H1 (cell line): Measurements from ENCODE around the gene PDC. TPM values are rescaled to one million over a fixed set of nuclear protein-coding genes. Genes with fewer than 3 reads are reported as not detected.

Source experiments
- CTCF ChIA-PET: fragments of 300-600 bp; sonication (Branson Sonifier 250); formaldehyde crosslinking; loops from one replicate; lab custom pipeline; 2021; ENCODE audit not compliant: partially characterized antibody; lab: Charles Lee
- POLR2A ChIA-PET: fragments of 300-600 bp; sonication (Branson Sonifier 250); formaldehyde crosslinking; loops from one replicate; lab custom pipeline; 2021; ENCODE audit warnings: inconsistent platforms; ENCODE audit not compliant: partially characterized antibody; lab: Charles Lee
- DNase-seq, 2 experiments: peaks; one replicate each; pipeline versions ENCODE4 v3.0.0 to v3.0.0-alpha.2; 2010 to 2022; ENCODE audit warnings: low spot score in 2 of 2, low read depth in 1 of 2, mixed read lengths in 1 of 2
- FAIRE-seq: peaks from 2 replicates; lab custom pipeline; 2011; peaks lifted over from hg19 to GRCh38; lab: Jason Lieb, UNC
- H2AFZ ChIP-seq: 2 replicates; pipeline ENCODE4 v1.8.1; 2012; ENCODE audit warnings: low read length, inconsistent platforms
- H2AK5ac ChIP-seq: 2 replicates; pipeline ENCODE4 v1.6.1; 2013; ENCODE audit warnings: low read depth, low read length
- H2BK120ac ChIP-seq: replicated peaks from 2 replicates; pipeline ENCODE3; 2013; ENCODE audit warnings: low read depth, low read length, inconsistent platforms
- H2BK12ac ChIP-seq: 2 replicates; pipeline ENCODE4 v1.6.1; 2013; ENCODE audit warnings: low read depth, low read length
- H2BK15ac ChIP-seq: 2 replicates; pipeline ENCODE4 v1.6.1; 2013; ENCODE audit warnings: low read length
- H2BK20ac ChIP-seq: 2 replicates; pipeline ENCODE4 v1.6.1; 2013; ENCODE audit warnings: low read length
- H2BK5ac ChIP-seq: 2 replicates; pipeline ENCODE4 v1.6.1; 2013; ENCODE audit warnings: low read depth, low read length
- H3K14ac ChIP-seq: 2 replicates; pipeline ENCODE4 v1.6.1; 2013; ENCODE audit warnings: inconsistent platforms; ENCODE audit not compliant: insufficient read length
- H3K18ac ChIP-seq: 2 replicates; pipeline ENCODE4 v1.6.1; 2013; ENCODE audit warnings: low read length; ENCODE audit errors: extremely low read depth
- H3K23ac ChIP-seq: 2 replicates; pipeline ENCODE4 v1.6.1; 2013; ENCODE audit warnings: inconsistent platforms; ENCODE audit not compliant: insufficient read length
- H3K23me2 ChIP-seq: 2 replicates; pipeline ENCODE4 v1.6.1; 2013; ENCODE audit warnings: low read depth, low read length
- H3K27ac ChIP-seq: 2 replicates; pipeline ENCODE4 v1.6.1; 2011; ENCODE audit warnings: low read depth, low read length, inconsistent platforms
- H3K27me3 ChIP-seq, 4 experiments: replicated peaks in 1 of 4; 1 replicate in 1 of 4; 2 replicates in 3 of 4; pipeline versions ENCODE4 v1.6.1 to v1.8.1; 2011 to 2013; ENCODE audit warnings: low read length in 3 of 4, mild to moderate bottlenecking in 3 of 4, inconsistent platforms in 2 of 4, mixed read lengths in 2 of 4, moderate library complexity in 1 of 4; ENCODE audit not compliant: control insufficient read depth in 3 of 4, insufficient read depth in 3 of 4; ENCODE audit errors: extremely low read depth in 1 of 4
- H3K36me3 ChIP-seq, 4 experiments: 2 replicates each; pipeline versions ENCODE4 v1.6.1 to v1.8.1; 2011 to 2013; ENCODE audit warnings: mild to moderate bottlenecking in 4 of 4, low read length in 3 of 4, moderate library complexity in 2 of 4, control low read depth in 1 of 4, inconsistent platforms in 1 of 4; ENCODE audit not compliant: insufficient read depth in 4 of 4, control insufficient read depth in 2 of 4
- H3K4ac ChIP-seq: replicated peaks from 2 replicates; pipeline ENCODE3; 2013; ENCODE audit warnings: low read length, low read depth, mixed read lengths, inconsistent platforms; ENCODE audit not compliant: insufficient read length
- H3K4me1 ChIP-seq, 4 experiments: replicated peaks in 1 of 4; 1 replicate in 1 of 4; 2 replicates in 3 of 4; pipeline versions ENCODE4 v1.6.1 to v1.8.1; 2011 to 2013; ENCODE audit warnings: low read length in 3 of 4, inconsistent platforms in 2 of 4, mixed read lengths in 1 of 4; ENCODE audit not compliant: insufficient read depth in 4 of 4, control insufficient read depth in 3 of 4
- H3K4me2 ChIP-seq, 2 experiments: 2 replicates each; pipeline versions ENCODE4 v1.6.1 to v1.8.1; 2011 to 2013; ENCODE audit warnings: low read depth in 2 of 2, low read length in 2 of 2, control low read depth in 1 of 2, inconsistent platforms in 1 of 2, mild to moderate bottlenecking in 1 of 2; ENCODE audit not compliant: insufficient read depth in 1 of 2
- H3K4me3 ChIP-seq, 4 experiments: fragments of 200-600, 300-600 bp in 1 of 4; sonication (generic), shearing (Covaris generic), sonication (Bioruptor Twin) in 1 of 4; 2 replicates each; pipeline versions ENCODE4 v1.5.1 to v1.8.1; 2011 to 2016; ENCODE audit warnings: low read length in 4 of 4, low read depth in 3 of 4, control low read depth in 2 of 4, inconsistent platforms in 2 of 4, mild to moderate bottlenecking in 2 of 4, mixed read lengths in 1 of 4, moderate library complexity in 1 of 4; ENCODE audit not compliant: insufficient read depth in 2 of 4; ENCODE audit errors: extremely low read depth in 1 of 4
- H3K56ac ChIP-seq: replicated peaks from 2 replicates; pipeline ENCODE3; 2013; ENCODE audit warnings: low read depth, mild to moderate bottlenecking, mixed read lengths, low read length, inconsistent platforms; ENCODE audit not compliant: insufficient read length
- H3K79me1 ChIP-seq: 2 replicates; pipeline ENCODE4 v1.6.1; 2013; ENCODE audit warnings: low read depth, low read length, control low read depth
- H3K79me2 ChIP-seq, 2 experiments: 2 replicates each; pipeline versions ENCODE4 v1.6.1 to v1.8.1; 2012 to 2013; ENCODE audit warnings: low read length in 2 of 2, mild to moderate bottlenecking in 2 of 2, inconsistent platforms in 1 of 2; ENCODE audit not compliant: insufficient read depth in 2 of 2, control insufficient read depth in 1 of 2
- H3K9ac ChIP-seq, 4 experiments: replicated peaks in 1 of 4; 1 replicate in 1 of 4; 2 replicates in 3 of 4; pipeline versions ENCODE4 v1.6.1 to v1.8.1; 2011 to 2013; ENCODE audit warnings: low read depth in 3 of 4, low read length in 3 of 4, control low read depth in 2 of 4, mild to moderate bottlenecking in 2 of 4, moderate library complexity in 2 of 4, inconsistent platforms in 1 of 4; ENCODE audit errors: extremely low read depth in 1 of 4
- H3K9me3 ChIP-seq, 2 experiments: 2 replicates each; pipeline versions ENCODE4 v1.6.1 to v1.8.1; 2012 to 2013; ENCODE audit warnings: mild to moderate bottlenecking in 2 of 2, moderate library complexity in 2 of 2, control low read depth in 1 of 2, inconsistent platforms in 1 of 2, low read depth in 1 of 2, low read length in 1 of 2, mixed read lengths in 1 of 2; ENCODE audit not compliant: insufficient read depth in 2 of 2
- H4K20me1 ChIP-seq, 2 experiments: replicated peaks in 1 of 2; 2 replicates each; pipeline versions ENCODE3 to v1.8.1; 2011 to 2013; ENCODE audit warnings: inconsistent platforms in 2 of 2, low read length in 2 of 2, mild to moderate bottlenecking in 1 of 2; ENCODE audit not compliant: insufficient read depth in 2 of 2, control insufficient read depth in 1 of 2
- H4K5ac ChIP-seq: 2 replicates; pipeline ENCODE4 v1.6.1; 2013; ENCODE audit warnings: low read length, low read depth, mixed read lengths, inconsistent platforms; ENCODE audit not compliant: insufficient read length
- H4K8ac ChIP-seq: 2 replicates; pipeline ENCODE4 v1.8.0; 2013; ENCODE audit warnings: mild to moderate bottlenecking, moderate library complexity, low read length, inconsistent platforms; ENCODE audit not compliant: insufficient read depth; ENCODE audit errors: extremely low read depth
- H4K91ac ChIP-seq: replicated peaks from 2 replicates; pipeline ENCODE3; 2013; ENCODE audit warnings: low read length, mixed read lengths, inconsistent platforms; ENCODE audit not compliant: insufficient read length
- ASH2L ChIP-seq: fragments of 200-600, 300-600 bp; sonication (generic); IDR thresholded peaks from one replicate; pipeline ENCODE4 v1.7.1; 2017; ENCODE audit warnings: low read length
- CBX8 ChIP-seq: fragments of 300-800, 300-1000 bp; sonication (generic); IDR thresholded peaks from 2 replicates; pipeline ENCODE4 v1.7.1; 2016; ENCODE audit warnings: low read depth, low read length, borderline replicate concordance
- CHD1 ChIP-seq: IDR thresholded peaks from 2 replicates; pipeline ENCODE4 v1.6.1; 2012; ENCODE audit warnings: low read depth, low read length, improper control_type of control experiment
- CREB1 ChIP-seq: IDR thresholded peaks from 2 replicates; pipeline ENCODE4 v1.6.1; 2012; ENCODE audit warnings: inconsistent platforms
- HDAC2 ChIP-seq, 2 experiments: fragments of 300-600 bp in 1 of 2; sonication (generic) in 1 of 2; IDR thresholded peaks; 2 replicates each; pipeline ENCODE4 v1.6.1; 2011 to 2012; ENCODE audit warnings: low read depth in 2 of 2, low read length in 2 of 2, mild to moderate bottlenecking in 2 of 2, moderate library complexity in 2 of 2, borderline replicate concordance in 1 of 2, inconsistent platforms in 1 of 2
- KDM5A ChIP-seq: fragments of 200-600 bp; IDR thresholded peaks from 2 replicates; pipeline ENCODE4 v1.7.1; 2012; ENCODE audit warnings: mild to moderate bottlenecking, low read length, inconsistent platforms, mixed read lengths
- RXRA ChIP-seq: IDR thresholded peaks from 2 replicates; pipeline ENCODE4 v1.6.1; 2011; ENCODE audit warnings: low read depth, mild to moderate bottlenecking, low read length, moderate library complexity; ENCODE audit not compliant: insufficient read depth
- TBP ChIP-seq: IDR thresholded peaks from 2 replicates; pipeline ENCODE4 v1.6.1; 2011; ENCODE audit warnings: low read depth, low read length, improper control_type of control experiment
- TCF12 ChIP-seq: IDR thresholded peaks from 2 replicates; pipeline ENCODE4 v1.6.1; 2011; ENCODE audit warnings: low read depth, mild to moderate bottlenecking, low read length
- WGBS, 2 experiments: shearing (Covaris generic) in 1 of 2; methylation state at CpG; one replicate each; pipeline versions ENCODE4 v1.1.6 to v1.1.7; 2013 to 2015; ENCODE audit warnings: low lambda C conversion rate in 2 of 2, mixed read lengths in 2 of 2, inconsistent platforms in 1 of 2, low coverage in 1 of 2, missing lambda C conversion rate in 1 of 2; ENCODE audit not compliant: insufficient replicate concordance in 2 of 2, insufficient coverage in 1 of 2, insufficient read length in 1 of 2; ENCODE audit errors: extremely low coverage in 1 of 2, missing lambda C conversion rate in 1 of 2; 5-methylcytosine and 5-hydroxymethylcytosine counted together
- polyA plus RNA-seq, 7 experiments: library from polyadenylated mRNA; depleted of rRNA in 3 of 7; stranded (reverse) in 5 of 7; unstranded in 2 of 7; fragments of >200 nt in 5 of 7; fragments of 200-250 nt in 2 of 7; gene quantifications; 1 replicate in 5 of 7; 2 replicates in 1 of 7; 4 replicates in 1 of 7; pipeline versions ENCODE4 v1.2.1 to v1.2.3, GENCODE V29; 2011 to 2013; ENCODE audit warnings: missing spikeins in 2 of 7, mixed read lengths in 2 of 7
- total RNA-seq: library from RNA; stranded (reverse); fragmentation: NEBNext Ultra II Directional; extraction: Animal tissue kit (Norgen Biotek cat#: 25700); gene quantifications from 2 replicates; pipeline ENCODE4 v1.2.1, GENCODE V29; 2021
- TF ChIP-seq, protein P1 (sequence below): IDR thresholded peaks from 2 replicates; pipeline ENCODE4 v1.6.1; 2012; ENCODE audit warnings: low read length, inconsistent platforms
- TF ChIP-seq, protein P2 (sequence below): IDR thresholded peaks from 2 replicates; pipeline ENCODE4 v1.6.1; 2011; ENCODE audit warnings: low read depth, mild to moderate bottlenecking, low read length; ENCODE audit not compliant: insufficient read depth
- TF ChIP-seq, protein P3 (sequence below): IDR thresholded peaks from 2 replicates; pipeline ENCODE4 v1.6.1; 2012; ENCODE audit warnings: inconsistent platforms

Gene PDC
- total and polyA plus RNA-seq, 2 of the 8 experiments (the other 6 are each of a cell fraction or from before 2014, with no cell fraction given), result not detected

DNA sequence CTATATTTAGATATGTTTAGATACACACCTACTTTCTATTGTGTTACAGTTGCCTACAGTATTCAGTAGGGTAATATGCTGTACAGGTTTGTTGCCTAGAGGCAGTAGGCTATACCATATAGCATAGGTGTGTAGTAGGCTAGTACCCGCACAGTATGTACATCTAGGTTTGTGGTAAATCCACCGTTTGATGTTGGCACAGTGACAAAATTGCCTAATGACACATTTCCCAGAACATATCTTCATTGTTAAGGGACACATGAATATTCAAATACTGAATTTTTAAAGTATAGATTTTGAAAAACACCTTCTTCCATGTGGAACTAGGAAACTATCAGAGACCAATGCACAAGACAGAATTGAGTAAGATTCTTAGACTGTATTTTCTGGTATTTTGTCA is 22.6 kb upstream of the PDC start:
- Histone ChIP-seq H3K18ac (no peak overlapping the region), H3K9me3 (no peaks in the 10 kb centered on the region), H4K8ac (no peak overlapping the region), H3K9ac (no peak overlapping the region), H3K14ac (no peak overlapping the region), H4K91ac (no peak overlapping the region), H4K5ac (no peak overlapping the region), H4K20me1 (no peaks in the 10 kb centered on the region), H3K4me2 (no peak overlapping the region), H2AFZ (no peak overlapping the region), H3K4ac (no peak overlapping the region), H2BK5ac (no peak overlapping the region), H3K27me3 (no peaks in the 10 kb centered on the region), H3K79me2 (no peaks in the 10 kb centered on the region), H3K79me1 (no peaks in the 10 kb centered on the region), H2AK5ac (no peak overlapping the region), H2BK20ac (no peak overlapping the region), H3K4me3 (no peak overlapping the region), H3K4me1 (no peaks in the 10 kb centered on the region), H3K36me3 (no peaks in the 10 kb centered on the region), H3K23me2 (no peaks in the 10 kb centered on the region), H2BK15ac (no peak overlapping the region), H2BK120ac (no peak overlapping the region), H3K23ac (no peak overlapping the region), H2BK12ac (no peak overlapping the region), H3K27ac (no peak overlapping the region), H3K56ac (no peak overlapping the region)
- WGBS, 2 experiments, result 98% methylated on average over 2 of the region's 2 CpGs; no CpG with 5 or more reads in 1 of the 2 experiments
- no peak for FAIRE-seq
- POLR2A ChIA-PET, result no interaction called here
- no peak for DNase-seq
- CTCF ChIA-PET, result interaction anchor here (1.0 to 3.0 kb wide), 6 partner anchors 10 to 503 kb away, joined by 3 to 15 read pairs (median 4); no protein-coding TSS in a partner anchor
- TF ChIP-seq TBP, result no peak
- no peak for TF ChIP-seq CHD1
- TF ChIP-seq, protein P1, sequence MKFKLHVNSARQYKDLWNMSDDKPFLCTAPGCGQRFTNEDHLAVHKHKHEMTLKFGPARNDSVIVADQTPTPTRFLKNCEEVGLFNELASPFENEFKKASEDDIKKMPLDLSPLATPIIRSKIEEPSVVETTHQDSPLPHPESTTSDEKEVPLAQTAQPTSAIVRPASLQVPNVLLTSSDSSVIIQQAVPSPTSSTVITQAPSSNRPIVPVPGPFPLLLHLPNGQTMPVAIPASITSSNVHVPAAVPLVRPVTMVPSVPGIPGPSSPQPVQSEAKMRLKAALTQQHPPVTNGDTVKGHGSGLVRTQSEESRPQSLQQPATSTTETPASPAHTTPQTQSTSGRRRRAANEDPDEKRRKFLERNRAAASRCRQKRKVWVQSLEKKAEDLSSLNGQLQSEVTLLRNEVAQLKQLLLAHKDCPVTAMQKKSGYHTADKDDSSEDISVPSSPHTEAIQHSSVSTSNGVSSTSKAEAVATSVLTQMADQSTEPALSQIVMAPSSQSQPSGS, result no peak
- no peak for TF ChIP-seq CBX8
- TF ChIP-seq TCF12, result no peak
- TF ChIP-seq CREB1, result no peak
- TF ChIP-seq, protein P2, sequence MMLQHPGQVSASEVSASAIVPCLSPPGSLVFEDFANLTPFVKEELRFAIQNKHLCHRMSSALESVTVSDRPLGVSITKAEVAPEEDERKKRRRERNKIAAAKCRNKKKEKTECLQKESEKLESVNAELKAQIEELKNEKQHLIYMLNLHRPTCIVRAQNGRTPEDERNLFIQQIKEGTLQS, result no peak
- TF ChIP-seq HDAC2 (IDR thresholded peaks at IDR 0.05; ENCODE audit: borderline replicate concordance in 1 of 2, low read depth in 2 of 2, low read length in 2 of 2), result no peak
- TF ChIP-seq, protein P3, sequence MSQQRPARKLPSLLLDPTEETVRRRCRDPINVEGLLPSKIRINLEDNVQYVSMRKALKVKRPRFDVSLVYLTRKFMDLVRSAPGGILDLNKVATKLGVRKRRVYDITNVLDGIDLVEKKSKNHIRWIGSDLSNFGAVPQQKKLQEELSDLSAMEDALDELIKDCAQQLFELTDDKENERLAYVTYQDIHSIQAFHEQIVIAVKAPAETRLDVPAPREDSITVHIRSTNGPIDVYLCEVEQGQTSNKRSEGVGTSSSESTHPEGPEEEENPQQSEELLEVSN, result no peak
- TF ChIP-seq RXRA, result no peak
- no peak for TF ChIP-seq ASH2L
- TF ChIP-seq KDM5A, result no peak
